ENCODE measurements around the gene LRRC17. TPM values are rescaled to one million over a fixed set of nuclear protein-coding genes. Genes with fewer than 3 reads are reported as not detected.
"Not testable (repeated sequence)": the region's sequence is repeated elsewhere in the genome, so short reads cannot be mapped to it uniquely, and the experiment has no call there.

The LRRC17 gene
- total RNA-seq, 1 donor from 2014 or later, result 38.0 TPM

DNA sequence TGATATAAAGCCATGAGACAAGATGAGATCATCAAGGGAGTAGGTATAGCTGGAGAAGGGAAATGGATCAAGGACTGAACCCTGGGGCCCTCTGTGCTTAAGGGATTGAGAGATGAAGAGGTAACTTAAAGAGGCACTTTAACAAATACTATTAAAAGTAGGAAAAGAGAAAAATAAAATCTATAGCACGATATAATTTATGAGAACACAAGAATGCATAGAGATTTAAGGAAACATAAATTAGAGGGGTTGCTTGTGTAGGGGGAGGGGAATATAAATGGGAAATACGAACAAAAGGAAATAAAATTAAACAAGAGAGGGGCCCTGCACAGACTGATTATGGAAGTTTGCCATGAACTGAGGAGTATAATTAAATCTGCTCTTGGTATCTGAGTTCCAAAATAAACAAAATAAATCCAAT lies 15.6 kb upstream of the LRRC17 start:
- peak; percentile 34 for DNase-seq

DNA sequence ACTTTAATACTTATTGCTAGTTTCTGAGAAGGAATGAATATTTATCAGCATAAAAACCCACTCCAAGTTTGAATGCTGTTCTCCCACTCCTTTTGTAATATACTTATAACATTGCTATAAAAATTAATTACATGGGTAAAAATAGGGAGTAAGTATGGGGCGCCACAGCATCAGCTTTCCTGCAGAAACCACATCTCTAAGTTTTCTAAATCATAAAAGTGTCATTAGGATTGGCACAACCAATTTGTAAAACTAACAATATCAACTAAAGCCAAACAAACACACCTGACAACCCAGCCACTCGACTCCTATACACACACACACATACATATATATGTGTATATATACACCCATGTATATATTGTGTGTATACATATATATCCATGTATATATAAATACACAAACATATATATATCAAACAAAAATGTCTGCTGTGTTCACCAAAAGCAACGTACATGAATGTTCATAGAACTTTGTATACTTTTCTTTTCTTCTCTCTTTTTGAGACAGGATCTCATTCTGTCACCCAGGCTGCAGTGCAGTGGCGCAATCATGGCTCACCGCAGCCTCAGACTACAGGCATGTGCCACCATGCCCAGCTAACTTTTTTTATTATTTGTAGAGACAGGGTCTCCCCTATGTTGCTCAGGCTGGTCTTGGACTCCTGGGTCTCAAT lies 14.8 kb upstream of the LRRC17 start:
- DNase-seq, result no peak

- DNase-seq, result no peak
These were observed 14.3 kb upstream of the LRRC17 start for GRCh38 chr7:102898532-102898859.

GRCh38 chr7:102902052-102902451 lies 10.7 kb upstream of the LRRC17 start:
- DNase-seq, result not testable (repeated sequence)

DNA sequence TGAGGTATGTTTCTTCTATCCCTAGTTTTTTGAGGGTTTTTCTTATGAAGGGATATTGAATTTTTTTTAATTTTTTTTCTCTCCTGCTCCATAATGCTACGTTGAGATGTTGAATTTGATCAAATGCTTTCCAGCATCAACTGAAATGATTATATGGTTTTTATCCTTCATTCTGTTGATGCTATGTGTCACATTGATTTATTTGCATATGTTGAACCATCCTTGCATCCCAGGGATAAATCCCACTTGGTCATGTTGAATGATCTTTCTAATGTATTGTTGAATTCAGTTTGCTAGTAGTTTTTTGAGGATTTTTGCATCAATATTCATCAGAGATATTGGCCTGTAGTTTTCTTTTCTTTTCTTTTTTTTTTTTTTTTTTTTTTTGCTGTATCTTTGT lies 9.2 kb upstream of the LRRC17 start:
- DNase-seq, result not testable (repeated sequence)

DNA sequence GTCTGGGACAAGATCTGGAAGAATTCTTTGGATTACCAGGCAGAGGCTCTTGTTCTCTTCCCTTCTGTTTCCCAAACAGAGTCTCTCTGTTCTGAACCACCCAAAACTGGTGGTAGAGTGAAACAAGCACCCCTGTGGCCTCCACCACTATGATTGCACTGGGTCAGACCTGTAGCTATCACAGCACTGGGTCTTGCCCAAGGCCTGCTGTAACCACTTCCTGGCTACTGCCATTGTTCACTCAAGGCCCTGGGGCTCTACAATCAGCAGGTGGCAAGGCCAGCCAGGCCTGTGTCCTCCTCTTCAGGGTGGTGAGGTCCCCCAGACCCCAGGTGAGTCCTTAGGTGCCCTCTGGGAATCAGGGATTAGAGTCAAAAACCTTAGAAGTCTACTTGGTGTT lies 4.1 kb upstream of the LRRC17 start:
- no peak for DNase-seq

DNA sequence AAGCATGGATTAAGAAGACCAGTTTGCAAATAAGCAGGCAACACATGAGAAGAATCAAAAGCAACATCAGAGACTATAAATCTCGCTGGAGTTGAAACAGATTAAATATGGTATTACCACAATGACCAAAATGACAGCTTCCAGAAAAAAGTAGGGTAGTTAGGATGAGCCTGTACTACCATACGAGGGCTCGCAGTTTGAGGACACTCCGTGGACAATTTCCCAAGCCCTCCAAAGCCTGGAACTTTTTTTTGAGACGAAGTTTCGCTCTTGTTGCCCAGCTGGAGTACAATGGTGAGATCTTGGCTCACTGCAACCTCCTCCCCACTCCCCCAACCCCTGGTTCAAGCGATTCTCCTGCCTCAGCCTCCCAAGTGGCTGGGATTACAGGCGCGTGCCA lies 1.0 kb downstream of the LRRC17 start:
- DNase-seq, result peak; percentile 20

DNA sequence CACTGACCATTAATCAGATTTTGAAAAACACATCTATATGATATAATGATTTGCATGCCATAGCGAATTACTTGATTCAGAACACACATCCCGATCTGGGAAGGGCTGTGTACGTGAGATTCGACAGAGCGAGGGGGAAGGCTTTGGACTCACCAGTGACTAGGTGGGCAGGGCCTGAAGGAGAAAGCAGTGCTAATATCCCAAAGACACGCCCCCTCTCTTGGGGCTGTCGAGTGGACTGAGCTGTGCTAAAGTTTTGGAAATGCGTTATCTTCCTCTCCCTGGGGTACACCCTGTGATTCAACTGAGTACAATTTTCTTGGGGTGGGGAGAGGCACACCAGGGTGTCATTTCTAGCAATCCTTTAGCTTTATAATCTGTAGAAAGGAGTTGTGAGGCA lies 1.8 kb downstream of the LRRC17 start:
- DNase-seq, result peak; percentile 74

GRCh38 chr7:102916426-102916825 lies 3.6 kb downstream of the LRRC17 start:
- DNase-seq, result peak; percentile 43

DNA sequence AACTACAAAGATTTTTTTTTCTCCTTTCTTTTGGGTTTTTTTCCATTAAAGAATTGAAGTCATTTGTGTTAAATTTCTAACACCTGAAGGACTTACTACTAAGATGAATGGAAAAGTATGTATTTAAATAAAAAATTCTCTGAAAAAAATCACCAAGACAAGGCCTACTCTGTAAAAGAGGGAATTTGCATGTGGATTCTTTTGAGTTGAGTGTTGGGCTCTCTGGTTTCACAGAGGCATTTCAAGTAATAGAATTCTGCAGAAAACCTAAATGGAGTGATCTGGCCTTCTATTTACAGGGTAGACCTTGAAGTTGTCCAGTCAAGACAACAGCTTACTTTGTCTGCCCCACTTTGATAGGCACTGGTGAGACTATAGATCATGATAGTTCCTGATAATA lies 4.1 kb downstream of the LRRC17 start:
- no peak for DNase-seq

DNA sequence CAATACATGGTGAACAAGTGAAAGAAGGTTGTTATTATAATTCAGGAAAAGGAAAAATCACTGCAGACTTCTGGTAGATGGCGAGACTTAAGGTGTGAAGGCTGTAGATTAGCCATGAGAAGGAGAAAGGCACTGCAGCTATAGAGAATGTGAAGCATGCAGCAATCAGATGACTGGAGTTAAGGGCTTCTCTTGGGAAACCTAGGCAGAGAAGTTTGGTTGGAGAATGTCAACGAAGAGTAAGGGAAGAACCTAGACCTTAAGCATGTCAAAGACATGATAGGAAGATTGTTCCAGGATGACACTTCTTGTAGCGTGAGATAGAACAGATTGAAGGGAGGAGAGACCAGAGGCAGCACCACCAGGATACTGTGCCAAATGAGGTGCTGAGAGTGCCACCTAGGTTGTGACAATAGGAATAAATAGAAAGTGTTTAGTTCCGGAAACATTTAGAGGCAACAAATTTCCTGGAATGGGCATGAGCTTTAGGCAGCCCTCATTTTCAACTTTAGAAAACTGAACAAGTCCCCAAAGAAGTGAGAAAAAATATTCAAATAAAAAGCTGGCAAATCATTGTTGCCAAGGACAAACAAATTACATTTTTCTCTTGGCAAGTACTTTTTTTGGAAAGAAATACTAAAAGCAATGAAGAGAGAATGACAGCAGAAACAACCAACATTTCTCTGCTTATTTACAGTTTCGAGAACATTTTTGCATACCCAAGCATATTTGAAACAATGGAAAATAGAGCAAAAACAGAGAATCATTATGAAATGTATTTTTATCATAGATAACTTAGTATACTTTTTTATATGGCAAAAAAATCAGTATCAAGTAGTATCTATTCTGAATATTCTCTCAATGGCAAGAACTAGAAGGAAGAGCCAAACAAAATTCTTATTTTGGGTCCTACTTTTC lies 4.9 kb downstream of the LRRC17 start:
- no peak for DNase-seq

DNA sequence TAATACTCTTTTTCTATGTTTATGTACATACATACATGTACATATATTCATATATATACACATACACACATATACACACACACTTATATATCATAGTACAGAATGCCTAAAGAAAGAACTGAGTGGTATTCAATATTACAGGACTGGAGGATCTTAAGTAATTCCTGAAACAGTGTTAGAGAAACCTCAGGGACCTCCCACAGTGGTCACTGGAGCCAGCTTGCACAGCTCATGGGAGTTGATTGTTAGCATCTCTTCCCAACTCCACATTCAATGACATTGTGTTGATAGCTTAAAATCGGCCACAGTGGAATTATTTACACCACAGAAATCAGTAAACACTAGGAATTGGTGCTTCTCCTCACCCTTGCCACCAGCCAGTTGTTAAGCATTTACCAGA lies 6.0 kb downstream of the LRRC17 start:
- no peak for DNase-seq

GRCh38 chr7:102925976-102926782 lies 13.4 kb downstream of the LRRC17 start:
- peak; percentile 15 for DNase-seq

GRCh38 chr7:102926783-102927140 lies 14.0 kb downstream of the LRRC17 start:
- DNase-seq, result no peak

GRCh38 chr7:102927312-102927933 lies 14.6 kb downstream of the LRRC17 start:
- no peak for DNase-seq

- peak; percentile 9 for DNase-seq
These were observed 19.0 kb downstream of the LRRC17 start for GRCh38 chr7:102931757-102932156.

- DNase-seq, result peak; percentile 86
These were observed 21.0 kb downstream of the LRRC17 start for GRCh38 chr7:102933763-102934162.

GRCh38 chr7:102934239-102934638 lies 21.4 kb downstream of the LRRC17 start:
- DNase-seq, result no peak

DNA sequence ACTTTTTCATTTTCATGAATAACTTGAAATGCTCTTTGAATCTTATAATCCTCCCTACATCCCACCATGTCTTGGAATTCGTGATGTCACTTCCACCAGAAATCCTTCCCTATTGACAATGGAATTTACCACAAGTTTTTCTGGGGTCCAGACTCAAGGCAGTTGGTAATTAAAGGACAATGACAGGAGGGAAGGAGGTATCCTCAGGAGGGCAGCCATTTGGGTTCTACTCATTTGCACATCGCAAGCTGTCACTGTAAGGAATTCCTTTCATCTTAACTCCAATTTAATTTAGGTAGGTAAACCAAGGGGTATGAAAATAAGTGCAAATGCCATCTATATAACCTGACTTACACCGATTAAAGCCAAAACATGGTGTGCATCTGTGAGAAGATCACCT lies 21.9 kb downstream of the LRRC17 start:
- no peak for DNase-seq

DNA sequence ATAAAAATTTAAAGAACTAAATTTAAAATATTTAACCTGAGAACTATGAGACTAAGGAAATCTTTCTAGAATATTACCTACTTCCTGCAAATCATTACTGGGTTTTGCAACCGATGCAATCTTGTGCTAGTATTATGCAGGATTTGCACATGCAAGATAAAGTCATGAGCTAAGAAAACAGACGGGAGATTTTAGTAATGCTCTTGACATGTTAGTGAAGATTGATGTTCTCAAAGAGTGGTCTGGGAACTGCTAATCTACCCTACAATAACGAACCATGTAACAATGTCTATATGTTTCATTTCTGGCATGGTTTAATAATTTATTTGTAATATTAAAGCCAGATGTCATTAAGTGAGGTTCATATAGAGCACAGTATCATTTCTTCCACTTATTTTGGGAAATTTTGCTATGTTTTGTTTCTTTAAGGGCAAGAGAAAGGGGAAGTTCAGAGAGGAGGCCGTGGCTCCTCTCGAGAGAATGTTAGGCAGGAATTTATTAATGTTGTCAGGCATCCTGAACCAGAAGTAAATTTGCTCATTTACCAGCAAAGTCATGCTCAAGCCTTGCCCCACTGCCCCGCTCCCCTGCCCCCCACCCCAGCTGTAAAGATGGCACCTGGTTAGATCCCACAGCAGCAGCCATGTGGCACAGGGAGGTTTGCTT lies 22.8 kb downstream of the LRRC17 start:
- DNase-seq, result no peak

- DNase-seq, result no peak
These were observed 25.9 kb downstream of the LRRC17 start for GRCh38 chr7:102938679-102939078.

Measured in tongue (tissue), 2 donors.